ENCODE results near the gene SLC4A8. TPM values are rescaled to one million over a fixed set of nuclear protein-coding genes. Genes with fewer than 3 reads are reported as not detected.

SLC4A8 gene
- total and polyA plus RNA-seq, 12 donors = 3.0 to 27.0 (median 11.6) TPM

GRCh38 chr12:51496895-51497294 lies 72.3 kb downstream of the SLC4A8 start:
- 67 to 85% (median 69%) methylated on average over 2 of the region's 2 CpGs for WGBS, 4 donors
- H3K4me1 ChIP-seq (replicated peaks in 1 of 2) = no peaks in the 10 kb centered on the region

GRCh38 chr12:51504851-51505250 lies 80.2 kb downstream of the SLC4A8 start:
- Histone ChIP-seq H3K4me3 (no peak overlapping the region), H3K36me3 (replicated peaks in 1 of 2) (no peaks in the 10 kb centered on the region), H3K4me1 (replicated peaks in 1 of 2) (no peaks in the 10 kb centered on the region), H3K9me3 (replicated peaks in 1 of 3) (no peaks in the 10 kb centered on the region), H3K27me3 (no peaks in the 10 kb centered on the region), H3K27ac (no peak overlapping the region)
- intact Hi-C loops (cut with DNase I) = no loop called here
- no peak for DNase-seq
- 35 to 50% (median 39%) methylated on average over 3 of the region's 3 CpGs for WGBS, 4 donors
- TF ChIP-seq POLR2A (IDR thresholded peaks at IDR 0.05) = no peak
- TF ChIP-seq CTCF (IDR thresholded peaks at IDR 0.05) = no peak

More at GRCh38 chr12:51496895-51497294, 72.3 kb downstream of the SLC4A8 start:
- no peaks in the 10 kb centered on the region for H3K27me3 ChIP-seq
- H3K4me3 ChIP-seq = no peak overlapping the region
- DNase-seq = no peak
- H3K27ac ChIP-seq = no peak overlapping the region
- no peak for TF ChIP-seq POLR2A (IDR thresholded peaks at IDR 0.05)
- TF ChIP-seq CTCF (IDR thresholded peaks at IDR 0.05) = no peak
- no peaks in the 10 kb centered on the region for H3K9me3 ChIP-seq (replicated peaks in 1 of 3)
- intact Hi-C loops (cut with DNase I) = no loop called here
- H3K36me3 ChIP-seq (replicated peaks in 1 of 2) = no peaks in the 10 kb centered on the region

- Histone ChIP-seq H3K36me3 (replicated peaks in 1 of 2) (no peaks in the 10 kb centered on the region), H3K4me3 (no peak overlapping the region), H3K4me1 (replicated peaks in 1 of 2) (no peaks in the 10 kb centered on the region), H3K9me3 (replicated peaks in 1 of 3) (no peaks in the 10 kb centered on the region), H3K27me3 (no peaks in the 10 kb centered on the region), H3K27ac (no peak overlapping the region)
- DNase-seq = no peak
- intact Hi-C loops (cut with DNase I) = no loop called here
- TF ChIP-seq POLR2A (IDR thresholded peaks at IDR 0.05) = no peak
- TF ChIP-seq CTCF (IDR thresholded peaks at IDR 0.05) = no peak
- 75 to 81% (median 81%) methylated on average over 5 to 6 of the region's 6 CpGs for WGBS, 4 donors
These were observed 80.9 kb downstream of the SLC4A8 start for GRCh38 chr12:51505360-51506105.

GRCh38 chr12:51507178-51507577 lies 82.5 kb downstream of the SLC4A8 start:
- Histone ChIP-seq H3K27me3 (no peaks in the 10 kb centered on the region), H3K9me3 (replicated peaks in 1 of 3) (no peaks in the 10 kb centered on the region), H3K36me3 (replicated peaks in 1 of 2) (no peaks in the 10 kb centered on the region), H3K4me3 (no peak overlapping the region), H3K4me1 (replicated peaks in 1 of 2) (no peaks in the 10 kb centered on the region), H3K27ac (no peak overlapping the region)
- WGBS, 4 donors = 90 to 94% (median 93%) methylated on average over 6 of the region's 6 CpGs
- DNase-seq = no peak
- intact Hi-C loops (cut with DNase I) = no loop called here
- TF ChIP-seq CTCF (IDR thresholded peaks at IDR 0.05) (no peak), POLR2A (IDR thresholded peaks at IDR 0.05) (no peak)

Data from adrenal gland (tissue), 12 donors.